GM06990 (cell line): ENCODE data around the gene PRKCE.
A peak's percentile ranks its signal among the peaks of the same experiment; 100 is the strongest.

ENCODE experiments used
- DNase-seq: peaks from one replicate; pipeline ENCODE4 v3.0.0-alpha.2; 2011; ENCODE audit not compliant: insufficient read length; ENCODE audit errors: extremely low read depth
- H3K27me3 ChIP-seq: replicated peaks from 2 replicates; pipeline ENCODE4 v1.6.0; 2011; ENCODE audit warnings: low read length; ENCODE audit not compliant: control insufficient read depth, insufficient read depth
- H3K36me3 ChIP-seq: 2 replicates; pipeline ENCODE4 v1.5.1; 2011; ENCODE audit warnings: low read length; ENCODE audit not compliant: control insufficient read depth, insufficient read depth
- H3K4me3 ChIP-seq: replicated peaks from 2 replicates; pipeline ENCODE4 v1.5.1; 2011; ENCODE audit warnings: low read depth, mild to moderate bottlenecking, control low read depth, low read length
- TF ChIP-seq, protein P1 (sequence below): IDR thresholded peaks from 2 replicates; pipeline ENCODE4 v1.5.1; 2011; ENCODE audit warnings: low read length, control low read depth, mild to moderate bottlenecking, inconsistent platforms; ENCODE audit not compliant: insufficient read depth, poor library complexity, severe bottlenecking

Gene PRKCE

DNA sequence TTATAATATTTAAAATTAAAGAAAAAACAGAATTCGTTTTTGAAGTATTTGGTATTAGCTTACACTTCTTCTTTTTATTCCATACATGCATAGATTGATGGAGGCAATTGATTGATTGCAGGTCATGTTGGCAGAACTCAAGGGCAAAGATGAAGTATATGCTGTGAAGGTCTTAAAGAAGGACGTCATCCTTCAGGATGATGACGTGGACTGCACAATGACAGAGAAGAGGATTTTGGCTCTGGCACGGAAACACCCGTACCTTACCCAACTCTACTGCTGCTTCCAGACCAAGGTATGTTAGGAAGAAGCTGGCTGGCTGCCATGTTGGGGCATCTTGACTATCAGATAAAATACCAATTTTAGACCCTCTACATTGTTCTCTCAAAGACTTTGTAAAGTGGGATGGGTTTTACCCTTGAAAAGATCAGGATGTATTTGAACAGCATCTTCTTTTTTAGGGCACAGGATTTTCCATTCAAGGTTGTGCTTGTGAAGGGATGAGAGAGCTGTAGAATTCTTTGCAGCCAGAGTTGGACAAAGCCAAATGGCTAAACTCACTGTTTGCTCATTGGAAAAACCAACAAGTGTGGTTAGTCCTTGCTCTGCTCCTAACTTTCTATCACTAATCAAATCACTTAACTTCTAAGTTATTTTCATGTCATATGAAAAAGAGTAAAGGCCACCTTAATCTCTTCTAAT lies 358.9 kb downstream of the PRKCE start:
- no peaks in the 10 kb centered on the region for H3K36me3 ChIP-seq
- TF ChIP-seq, protein P1, sequence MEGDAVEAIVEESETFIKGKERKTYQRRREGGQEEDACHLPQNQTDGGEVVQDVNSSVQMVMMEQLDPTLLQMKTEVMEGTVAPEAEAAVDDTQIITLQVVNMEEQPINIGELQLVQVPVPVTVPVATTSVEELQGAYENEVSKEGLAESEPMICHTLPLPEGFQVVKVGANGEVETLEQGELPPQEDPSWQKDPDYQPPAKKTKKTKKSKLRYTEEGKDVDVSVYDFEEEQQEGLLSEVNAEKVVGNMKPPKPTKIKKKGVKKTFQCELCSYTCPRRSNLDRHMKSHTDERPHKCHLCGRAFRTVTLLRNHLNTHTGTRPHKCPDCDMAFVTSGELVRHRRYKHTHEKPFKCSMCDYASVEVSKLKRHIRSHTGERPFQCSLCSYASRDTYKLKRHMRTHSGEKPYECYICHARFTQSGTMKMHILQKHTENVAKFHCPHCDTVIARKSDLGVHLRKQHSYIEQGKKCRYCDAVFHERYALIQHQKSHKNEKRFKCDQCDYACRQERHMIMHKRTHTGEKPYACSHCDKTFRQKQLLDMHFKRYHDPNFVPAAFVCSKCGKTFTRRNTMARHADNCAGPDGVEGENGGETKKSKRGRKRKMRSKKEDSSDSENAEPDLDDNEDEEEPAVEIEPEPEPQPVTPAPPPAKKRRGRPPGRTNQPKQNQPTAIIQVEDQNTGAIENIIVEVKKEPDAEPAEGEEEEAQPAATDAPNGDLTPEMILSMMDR, result no peak

DNA sequence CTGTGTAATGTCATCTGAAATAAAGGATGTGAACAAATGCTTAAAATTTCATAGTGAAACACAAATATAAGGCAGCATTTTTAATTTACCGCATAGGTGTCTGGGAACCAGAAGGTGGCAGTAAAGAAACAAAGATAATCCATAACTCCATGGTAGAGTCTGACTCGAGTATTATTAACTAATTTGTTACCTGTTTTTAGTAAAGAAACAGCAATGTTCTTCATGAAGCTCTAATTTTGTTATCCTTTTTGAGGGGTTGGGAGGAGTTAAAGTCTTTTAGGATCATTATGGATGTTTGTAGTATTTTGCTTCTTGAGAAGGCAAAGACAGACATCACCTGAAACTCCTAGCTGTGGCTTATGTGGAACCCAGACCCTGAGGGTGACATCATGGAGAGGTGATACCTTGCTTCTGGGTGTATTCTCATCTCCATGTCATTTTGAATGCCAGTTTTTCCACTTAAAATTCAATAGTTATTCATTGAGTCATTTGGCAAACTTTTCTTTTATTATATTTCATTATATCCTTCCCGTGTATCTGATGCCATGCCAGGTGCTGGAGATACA lies 359.5 kb downstream of the PRKCE start:
- Histone ChIP-seq H3K27me3 (no peaks in the 10 kb centered on the region), H3K36me3 (no peaks in the 10 kb centered on the region), H3K4me3 (no peak overlapping the region)
- TF ChIP-seq, protein P1, result peak; percentile 57
- no peak for DNase-seq

More for the DNA sequence above, 358.9 kb downstream of the PRKCE start:
- Histone ChIP-seq H3K27me3 (no peaks in the 10 kb centered on the region), H3K4me3 (no peak overlapping the region)
- no peak for DNase-seq

DNA sequence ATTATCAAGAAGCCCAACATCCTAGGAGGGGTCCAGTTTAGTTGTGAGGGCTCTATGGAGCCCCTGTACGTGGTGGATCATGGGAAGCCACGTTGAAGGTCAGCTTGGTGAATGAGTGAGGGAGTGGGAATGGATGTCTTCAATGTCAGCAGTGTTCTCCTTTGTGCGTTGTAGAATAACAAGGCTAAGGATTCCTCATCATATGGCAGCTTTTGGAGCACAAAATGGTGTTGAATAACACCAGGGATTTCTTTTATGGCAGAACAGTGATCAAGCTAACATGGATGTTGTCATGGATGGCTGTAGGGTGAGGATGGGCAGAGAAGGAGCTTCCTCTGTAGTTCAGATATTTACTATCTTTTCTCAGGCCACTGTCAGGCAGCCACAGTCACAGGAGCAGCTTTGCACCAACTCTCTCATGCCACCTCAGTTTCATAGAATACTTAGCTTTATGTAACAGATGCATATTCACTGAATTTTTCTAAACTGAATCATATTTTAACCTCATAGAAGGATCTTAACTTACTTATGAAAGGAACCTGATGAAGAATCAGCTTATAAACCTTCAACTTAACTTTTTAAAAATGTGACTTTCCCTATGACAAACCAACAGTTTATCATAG lies 361.3 kb downstream of the PRKCE start:
- no peak for DNase-seq
- Histone ChIP-seq H3K36me3 (no peaks in the 10 kb centered on the region), H3K4me3 (no peak overlapping the region), H3K27me3 (no peaks in the 10 kb centered on the region)
- TF ChIP-seq, protein P1, result no peak

DNA sequence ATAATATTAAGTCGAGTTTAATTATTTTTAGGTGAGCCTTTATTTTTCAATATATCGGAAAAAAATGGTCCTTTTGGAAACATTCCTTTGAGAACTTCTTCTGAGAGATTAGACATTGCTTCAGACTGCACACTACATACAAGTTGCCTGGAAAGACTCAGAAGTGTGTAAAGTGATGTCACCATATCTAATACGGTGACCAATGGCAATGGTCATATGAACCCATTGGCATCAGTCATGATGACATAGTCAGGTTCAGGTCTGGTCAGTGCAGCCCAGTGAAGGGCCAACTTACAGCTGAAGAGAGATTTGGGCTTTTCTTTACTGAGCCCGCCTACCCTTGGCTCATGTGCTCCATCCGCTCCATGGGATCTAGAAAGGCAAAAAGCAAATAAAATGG lies 362.3 kb downstream of the PRKCE start:
- no peaks in the 10 kb centered on the region for H3K36me3 ChIP-seq
- TF ChIP-seq, protein P1, result no peak
- H3K4me3 ChIP-seq, result no peak overlapping the region
- DNase-seq, result no peak
- no peaks in the 10 kb centered on the region for H3K27me3 ChIP-seq

DNA sequence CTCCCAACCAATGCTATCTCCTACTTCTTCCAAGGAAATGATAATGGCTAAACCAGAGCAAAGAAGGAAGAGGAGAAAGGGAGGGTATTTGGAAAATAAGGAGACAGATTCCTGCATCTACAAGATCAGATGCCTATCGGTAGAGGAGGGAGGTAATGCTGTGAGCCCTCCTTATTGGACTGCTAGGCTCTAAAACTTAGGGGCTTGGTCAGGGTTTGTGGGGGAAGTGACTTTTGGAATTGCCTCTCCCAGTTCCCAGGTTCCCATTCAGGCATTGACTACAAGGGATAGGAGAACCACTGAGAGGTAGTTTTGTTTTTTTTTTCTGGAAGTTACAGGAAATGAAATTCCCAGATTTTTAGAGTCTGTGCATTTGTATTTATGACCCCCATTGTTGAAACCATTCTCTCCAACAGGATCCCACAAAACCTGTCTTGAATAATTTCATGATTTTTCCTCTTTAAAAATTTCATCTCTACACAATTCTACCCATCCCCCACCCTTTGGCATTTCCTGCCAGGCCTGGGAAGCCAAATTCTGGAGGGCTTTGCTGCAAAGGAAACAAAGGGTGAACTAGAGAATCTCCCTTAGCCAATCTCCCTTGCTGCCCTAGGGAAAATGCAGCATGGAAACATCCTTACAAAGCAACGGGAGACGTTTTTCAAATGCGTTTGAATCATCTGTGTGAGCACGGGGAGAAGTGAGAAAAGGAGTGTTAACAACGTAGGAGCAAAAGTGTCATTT lies 363.6 kb downstream of the PRKCE start:
- TF ChIP-seq, protein P1, result no peak

More for the DNA sequence above, 363.6 kb downstream of the PRKCE start:
- Histone ChIP-seq H3K27me3 (no peaks in the 10 kb centered on the region), H3K4me3 (no peak overlapping the region), H3K36me3 (no peaks in the 10 kb centered on the region)
- no peak for DNase-seq
